Measurements from ENCODE around the gene SORCS2.

- no peak for TF ChIP-seq EZH2phosphoT487 (IDR thresholded peaks at IDR 0.05; ENCODE audit: borderline replicate concordance, low read length)
- TF ChIP-seq, protein P1, sequence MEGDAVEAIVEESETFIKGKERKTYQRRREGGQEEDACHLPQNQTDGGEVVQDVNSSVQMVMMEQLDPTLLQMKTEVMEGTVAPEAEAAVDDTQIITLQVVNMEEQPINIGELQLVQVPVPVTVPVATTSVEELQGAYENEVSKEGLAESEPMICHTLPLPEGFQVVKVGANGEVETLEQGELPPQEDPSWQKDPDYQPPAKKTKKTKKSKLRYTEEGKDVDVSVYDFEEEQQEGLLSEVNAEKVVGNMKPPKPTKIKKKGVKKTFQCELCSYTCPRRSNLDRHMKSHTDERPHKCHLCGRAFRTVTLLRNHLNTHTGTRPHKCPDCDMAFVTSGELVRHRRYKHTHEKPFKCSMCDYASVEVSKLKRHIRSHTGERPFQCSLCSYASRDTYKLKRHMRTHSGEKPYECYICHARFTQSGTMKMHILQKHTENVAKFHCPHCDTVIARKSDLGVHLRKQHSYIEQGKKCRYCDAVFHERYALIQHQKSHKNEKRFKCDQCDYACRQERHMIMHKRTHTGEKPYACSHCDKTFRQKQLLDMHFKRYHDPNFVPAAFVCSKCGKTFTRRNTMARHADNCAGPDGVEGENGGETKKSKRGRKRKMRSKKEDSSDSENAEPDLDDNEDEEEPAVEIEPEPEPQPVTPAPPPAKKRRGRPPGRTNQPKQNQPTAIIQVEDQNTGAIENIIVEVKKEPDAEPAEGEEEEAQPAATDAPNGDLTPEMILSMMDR (IDR thresholded peaks at IDR 0.05; ENCODE audit: low read depth, low read length, poor library complexity, severe bottlenecking): no peak
These were observed 72.4 kb downstream of the SORCS2 start for GRCh38 chr4:7264694-7265093.

Data from DOHH2 (cell line).